Measurements from ENCODE around the gene ATIC. TPM values are rescaled to one million over a fixed set of nuclear protein-coding genes. Genes with fewer than 3 reads are reported as not detected.

ATIC gene
- total RNA-seq: 77.0 to 109 TPM (median 77.7 TPM) in 3 replicates
- long read RNA-seq, transcript ATIC-205 (15 exons, 2,275 nt): minor isoform, 7 of 90 reads
- long read RNA-seq, transcript ATIC-201 (16 exons, 2,213 nt): major isoform, 72 of 90 reads
- long read RNA-seq, partial matches to known transcripts: 4 of 90 reads
- long read RNA-seq, other reads (novel, unspliced or antisense): 5 of 90 reads

GRCh38 chr2:215311625-215312396 lies at the start of gene ATIC:
TSS of gene ATIC (plus strand) at chr2:215312059. CDS start at chr2:215312143, 84 bp downstream.
- H3K36me3 Mint-ChIP-seq (ENCODE audit: low read depth): peaks cover 3% of the 10 kb centered on the region
- H3K4me3 Mint-ChIP-seq (ENCODE audit: unreplicated experiment): peak within 1 kb of the TSS; percentile 85
- H3K27me3 Mint-ChIP-seq (ENCODE audit: low read depth): no peaks in the 10 kb centered on the region
- peaks cover 30% of the 10 kb centered on the region for H3K4me1 Mint-ChIP-seq (ENCODE audit: low read depth)
- DNase-seq (ENCODE audit: low spot score): peak; percentile 99
- TF ChIP-seq, protein P1, sequence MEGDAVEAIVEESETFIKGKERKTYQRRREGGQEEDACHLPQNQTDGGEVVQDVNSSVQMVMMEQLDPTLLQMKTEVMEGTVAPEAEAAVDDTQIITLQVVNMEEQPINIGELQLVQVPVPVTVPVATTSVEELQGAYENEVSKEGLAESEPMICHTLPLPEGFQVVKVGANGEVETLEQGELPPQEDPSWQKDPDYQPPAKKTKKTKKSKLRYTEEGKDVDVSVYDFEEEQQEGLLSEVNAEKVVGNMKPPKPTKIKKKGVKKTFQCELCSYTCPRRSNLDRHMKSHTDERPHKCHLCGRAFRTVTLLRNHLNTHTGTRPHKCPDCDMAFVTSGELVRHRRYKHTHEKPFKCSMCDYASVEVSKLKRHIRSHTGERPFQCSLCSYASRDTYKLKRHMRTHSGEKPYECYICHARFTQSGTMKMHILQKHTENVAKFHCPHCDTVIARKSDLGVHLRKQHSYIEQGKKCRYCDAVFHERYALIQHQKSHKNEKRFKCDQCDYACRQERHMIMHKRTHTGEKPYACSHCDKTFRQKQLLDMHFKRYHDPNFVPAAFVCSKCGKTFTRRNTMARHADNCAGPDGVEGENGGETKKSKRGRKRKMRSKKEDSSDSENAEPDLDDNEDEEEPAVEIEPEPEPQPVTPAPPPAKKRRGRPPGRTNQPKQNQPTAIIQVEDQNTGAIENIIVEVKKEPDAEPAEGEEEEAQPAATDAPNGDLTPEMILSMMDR (IDR thresholded peaks at IDR 0.05): peak; percentile 43
- H3K9me3 Mint-ChIP-seq (ENCODE audit: low read depth): no peaks in the 10 kb centered on the region
- peak within 1 kb of the TSS; percentile 81 for H3K27ac Mint-ChIP-seq (ENCODE audit: unreplicated experiment)

- no peak for DNase-seq (ENCODE audit: low spot score)
- H3K36me3 Mint-ChIP-seq (ENCODE audit: low read depth): peaks cover 1% of the 10 kb centered on the region
- TF ChIP-seq, protein P1 (IDR thresholded peaks at IDR 0.05): no peak
- no peaks in the 10 kb centered on the region for H3K4me1 Mint-ChIP-seq (ENCODE audit: low read depth)
- H3K27me3 Mint-ChIP-seq (ENCODE audit: low read depth): no peaks in the 10 kb centered on the region
- no peak overlapping the region for H3K27ac Mint-ChIP-seq (ENCODE audit: unreplicated experiment)
- no peak overlapping the region for H3K4me3 Mint-ChIP-seq (ENCODE audit: unreplicated experiment)
- H3K9me3 Mint-ChIP-seq (ENCODE audit: low read depth): no peaks in the 10 kb centered on the region
Observed at GRCh38 chr2:215262303-215262702, 49.6 kb upstream of the ATIC start.

DNA sequence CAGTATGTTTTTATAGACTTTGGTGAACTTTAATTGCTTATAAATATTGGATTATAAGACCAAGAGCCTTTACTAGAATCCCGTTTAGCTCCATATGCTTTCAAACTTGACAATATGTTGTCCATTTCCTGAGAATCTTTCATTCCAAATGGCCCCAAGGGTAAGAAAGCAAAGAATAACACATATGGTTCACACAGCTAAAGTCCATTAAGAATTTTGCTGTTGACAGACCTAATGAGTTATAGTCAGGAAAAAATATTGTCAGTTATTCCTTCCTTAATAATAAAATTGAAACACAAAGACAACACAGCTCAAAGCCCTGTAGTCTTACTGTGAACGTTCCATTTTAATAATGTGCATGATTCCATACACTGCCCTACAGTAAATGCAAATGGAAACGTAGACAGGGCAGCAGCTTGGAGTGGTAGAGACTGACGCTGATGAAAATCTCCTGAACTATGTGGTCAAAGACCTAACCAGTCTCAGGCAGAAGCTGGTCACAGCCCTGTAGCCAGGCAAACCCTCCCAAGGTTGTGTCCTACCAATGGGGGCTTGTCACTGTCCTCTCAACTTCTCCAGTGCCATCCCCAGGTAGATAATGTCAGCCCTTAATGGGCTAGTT lies 49.0 kb upstream of the ATIC start:
- Mint-ChIP-seq H3K4me3 (ENCODE audit: unreplicated experiment) (no peak overlapping the region), H3K4me1 (ENCODE audit: low read depth) (no peaks in the 10 kb centered on the region), H3K27ac (ENCODE audit: unreplicated experiment) (no peak overlapping the region), H3K9me3 (ENCODE audit: low read depth) (no peaks in the 10 kb centered on the region), H3K27me3 (ENCODE audit: low read depth) (no peaks in the 10 kb centered on the region), H3K36me3 (ENCODE audit: low read depth) (no peaks in the 10 kb centered on the region)
- TF ChIP-seq, protein P1 (IDR thresholded peaks at IDR 0.05): no peak
- DNase-seq (ENCODE audit: low spot score): no peak

DNA sequence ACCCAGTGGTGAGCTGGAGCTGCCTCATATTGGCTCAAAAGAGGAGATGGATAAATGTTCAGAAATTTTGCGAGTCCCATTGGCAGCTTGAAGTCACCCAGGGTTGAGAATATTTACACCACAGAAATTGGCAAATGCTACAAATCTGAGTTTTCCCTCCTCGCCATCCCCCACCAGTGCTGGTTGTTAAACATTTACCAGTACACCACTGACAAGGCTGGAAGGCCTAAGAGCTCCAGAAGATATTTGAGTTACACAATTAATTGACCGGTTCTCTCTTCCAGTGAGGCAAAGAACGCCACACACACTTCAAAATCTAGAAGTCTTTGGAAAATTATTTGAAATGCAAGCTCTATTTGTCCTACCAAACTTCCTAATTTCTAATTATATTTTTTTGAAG lies 47.5 kb upstream of the ATIC start:
- H3K4me3 Mint-ChIP-seq (ENCODE audit: unreplicated experiment): no peak overlapping the region
- H3K4me1 Mint-ChIP-seq (ENCODE audit: low read depth): peaks cover 3% of the 10 kb centered on the region

More for the DNA sequence above, 47.5 kb upstream of the ATIC start:
- H3K27me3 Mint-ChIP-seq (ENCODE audit: low read depth): no peaks in the 10 kb centered on the region
- no peaks in the 10 kb centered on the region for H3K9me3 Mint-ChIP-seq (ENCODE audit: low read depth)
- no peak for DNase-seq (ENCODE audit: low spot score)
- no peaks in the 10 kb centered on the region for H3K36me3 Mint-ChIP-seq (ENCODE audit: low read depth)
- TF ChIP-seq, protein P1 (IDR thresholded peaks at IDR 0.05): no peak
- no peak overlapping the region for H3K27ac Mint-ChIP-seq (ENCODE audit: unreplicated experiment)
